Brain pericyte (primary cell): ENCODE data around the gene PSMB9.

Experiments
- DNase-seq: peaks from one replicate; pipeline ENCODE4 v3.0.0-alpha.2; 2012; ENCODE audit warnings: low read depth, low spot score

The PSMB9 gene

GRCh38 chr6:32905078-32905477 is 51.1 kb downstream of the PSMB9 start:
- no peak for DNase-seq

DNA sequence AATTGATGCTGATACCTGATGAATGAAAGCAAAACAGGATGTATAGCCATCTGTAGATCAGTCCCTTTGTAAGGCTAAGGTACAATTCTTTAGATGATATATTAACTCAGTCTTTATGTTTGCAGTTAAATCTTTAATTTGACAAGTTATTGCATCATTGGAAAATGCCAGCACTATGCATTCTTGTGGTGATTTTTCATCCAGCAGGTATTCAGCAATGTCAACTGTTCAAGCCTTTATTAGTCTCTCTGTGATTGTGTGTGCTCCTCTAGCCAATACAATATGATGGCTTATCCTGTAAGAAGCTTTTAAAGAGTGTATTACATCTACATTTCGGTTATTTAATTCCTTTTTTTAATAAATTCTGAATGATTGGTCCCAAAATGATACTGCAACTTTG is 52.5 kb downstream of the PSMB9 start:
- DNase-seq = no peak

- no peak for DNase-seq
Measured at GRCh38 chr6:32908897-32909296, 54.9 kb downstream of the PSMB9 start.
